HG03354 (cell line): Measurements from ENCODE around the gene STXBP5.
"Not testable (repeated sequence)": the region's sequence is repeated elsewhere in the genome, so short reads cannot be mapped to it uniquely, and the experiment has no call there.

ENCODE experiments used
- ATAC-seq: cut with Tn5 transposase; IDR thresholded peaks from one replicate; pipeline ENCODE4 v1.9.1; 2021; ENCODE audit warnings: mild to moderate bottlenecking; ENCODE audit not compliant: unreplicated experiment, poor library complexity, severe bottlenecking

The STXBP5 gene

GRCh38 chr6:147231589-147231988, 27.4 kb downstream of the STXBP5 start:
- ATAC-seq: no peak

GRCh38 chr6:147234685-147235084, 30.5 kb downstream of the STXBP5 start:
- no peak for ATAC-seq

- no peak for ATAC-seq
Observed at GRCh38 chr6:147238164-147238563, 33.9 kb downstream of the STXBP5 start.

GRCh38 chr6:147238906-147239305, 34.7 kb downstream of the STXBP5 start:
- ATAC-seq: no peak

- no peak for ATAC-seq
Observed at GRCh38 chr6:147244832-147245231, 40.6 kb downstream of the STXBP5 start.

GRCh38 chr6:147245693-147246092, 41.5 kb downstream of the STXBP5 start:
- ATAC-seq: no peak

- no peak for ATAC-seq
Observed at GRCh38 chr6:147246853-147247635, 42.8 kb downstream of the STXBP5 start.

- ATAC-seq: no peak
Observed at GRCh38 chr6:147248859-147249258, 44.6 kb downstream of the STXBP5 start.

- no peak for ATAC-seq
Observed at GRCh38 chr6:147251072-147251471, 46.9 kb downstream of the STXBP5 start.

GRCh38 chr6:147254929-147255473, 50.8 kb downstream of the STXBP5 start:
- not testable (repeated sequence) for ATAC-seq

- no peak for ATAC-seq
Observed at GRCh38 chr6:147255948-147256674, 51.9 kb downstream of the STXBP5 start.

- no peak for ATAC-seq
Observed at GRCh38 chr6:147257760-147258159, 53.5 kb downstream of the STXBP5 start.

- ATAC-seq: no peak
Observed at GRCh38 chr6:147260091-147260490, 55.9 kb downstream of the STXBP5 start.

GRCh38 chr6:147262946-147263345, 58.7 kb downstream of the STXBP5 start:
- no peak for ATAC-seq

GRCh38 chr6:147266821-147267220, 62.6 kb downstream of the STXBP5 start:
- ATAC-seq: no peak

GRCh38 chr6:147267658-147268057, 63.4 kb downstream of the STXBP5 start:
- no peak for ATAC-seq

- no peak for ATAC-seq
Observed at GRCh38 chr6:147268254-147268653, 64.0 kb downstream of the STXBP5 start.

GRCh38 chr6:147274012-147274411, 69.8 kb downstream of the STXBP5 start:
- ATAC-seq: no peak

- no peak for ATAC-seq
Observed at GRCh38 chr6:147274776-147275175, 70.6 kb downstream of the STXBP5 start.

GRCh38 chr6:147278891-147279290, 74.7 kb downstream of the STXBP5 start:
- ATAC-seq: no peak

GRCh38 chr6:147279427-147279826, 75.2 kb downstream of the STXBP5 start:
- ATAC-seq: no peak
